Neural cell (in vitro differentiated cells): ENCODE results near the gene PCSK7. TPM values are rescaled to one million over a fixed set of nuclear protein-coding genes. Genes with fewer than 3 reads are reported as not detected.

Experiments
- H2AFZ ChIP-seq: fragments of 200-600, 300-800 bp; sonication (generic), shearing (Covaris generic); 2 replicates; pipeline ENCODE4 v1.6.0; 2014; ENCODE audit warnings: low read depth, mild to moderate bottlenecking, antibody characterized with exemption, low read length, moderate library complexity
- H3F3A ChIP-seq: fragments of 200-600 bp; shearing (Covaris generic); 2 replicates; pipeline ENCODE4 v1.6.1; 2016; ENCODE audit warnings: mild to moderate bottlenecking, moderate library complexity, mixed read lengths, antibody characterized with exemption, low read length; ENCODE audit not compliant: insufficient read depth, poor library complexity, severe bottlenecking
- H3K27ac ChIP-seq: fragments of 200-600, 300-800 bp; sonication (generic), shearing (Covaris generic); 2 replicates; pipeline ENCODE4 v1.5.1; 2014; ENCODE audit warnings: mild to moderate bottlenecking, low read length, moderate library complexity
- H3K27me3 ChIP-seq: fragments of 300-800, 200-600 bp; sonication (generic), shearing (Covaris generic); 2 replicates; pipeline ENCODE4 v1.6.0; 2014; ENCODE audit warnings: mild to moderate bottlenecking, low read depth, low read length, moderate library complexity; ENCODE audit not compliant: insufficient read depth
- H3K36me3 ChIP-seq: fragments of 300-800, 200-600 bp; sonication (generic), shearing (Covaris generic); 2 replicates; pipeline ENCODE4 v1.5.1; 2014; ENCODE audit warnings: mild to moderate bottlenecking, antibody characterized with exemption, low read length, moderate library complexity; ENCODE audit not compliant: insufficient read depth
- H3K4me2 ChIP-seq: fragments of 300-800, 200-600 bp; sonication (generic), shearing (Covaris generic); 2 replicates; pipeline ENCODE4 v1.6.0; 2014; ENCODE audit warnings: mild to moderate bottlenecking, low read length
- H3K4me3 ChIP-seq: fragments of 300-800, 200-600 bp; sonication (generic), shearing (Covaris generic); 2 replicates; pipeline ENCODE4 v1.5.1; 2014; ENCODE audit warnings: mild to moderate bottlenecking, low read length, moderate library complexity
- H3K79me2 ChIP-seq: fragments of 200-600 bp; shearing (Covaris generic); replicated peaks from 2 replicates; pipeline ENCODE4 v1.6.0; 2014; ENCODE audit warnings: mild to moderate bottlenecking, low read length, moderate library complexity; ENCODE audit not compliant: insufficient read depth
- H3K9ac ChIP-seq: fragments of 300-800, 200-600 bp; sonication (generic), shearing (Covaris generic); 2 replicates; pipeline ENCODE4 v1.6.1; 2016; ENCODE audit warnings: mild to moderate bottlenecking, low read length, mixed read lengths
- H3K9me2 ChIP-seq: fragments of 200-600 bp; shearing (Covaris generic); 2 replicates; pipeline ENCODE4 v1.6.1; 2016; ENCODE audit warnings: mild to moderate bottlenecking, low read length, mixed read lengths; ENCODE audit not compliant: insufficient read depth
- H3K9me3 ChIP-seq: fragments of 200-600, 300-800 bp; sonication (generic), shearing (Covaris generic); 2 replicates; pipeline ENCODE4 v1.6.1; 2016; ENCODE audit warnings: mild to moderate bottlenecking, mixed run types, low read length, moderate library complexity, mixed read lengths
- H4K20me1 ChIP-seq: fragments of 200-600 bp; shearing (Covaris generic); 2 replicates; pipeline ENCODE4 v1.6.1; 2016; ENCODE audit warnings: mild to moderate bottlenecking, mixed run types; ENCODE audit not compliant: insufficient read depth
- EP300 ChIP-seq: fragments of 450-650 bp; conservative IDR thresholded peaks from 2 replicates; pipeline ENCODE4 v1.6.1; 2014; ENCODE audit warnings: antibody characterized with exemption, mild to moderate bottlenecking, moderate library complexity; ENCODE audit not compliant: poor library complexity, severe bottlenecking
- EZH2 ChIP-seq: fragments of 200-600, 300-800 bp; shearing (Covaris generic), sonication (generic); IDR thresholded peaks from 2 replicates; pipeline ENCODE4 v1.6.1; 2014; ENCODE audit warnings: antibody characterized with exemption, low read length, borderline replicate concordance, mild to moderate bottlenecking; ENCODE audit not compliant: insufficient read depth, poor library complexity, severe bottlenecking
- MXI1 ChIP-seq: fragments of 450-650 bp; conservative IDR thresholded peaks from 2 replicates; pipeline ENCODE4 v1.6.1; 2014; ENCODE audit warnings: antibody characterized with exemption, mild to moderate bottlenecking; ENCODE audit not compliant: poor library complexity, severe bottlenecking
- POLR2AphosphoS5 ChIP-seq: IDR thresholded peaks from 2 replicates; pipeline ENCODE4 v1.6.1; 2012
- RAD21 ChIP-seq: fragments of 450-650 bp; conservative IDR thresholded peaks from 2 replicates; pipeline ENCODE4 v1.6.1; 2014; ENCODE audit warnings: antibody characterized with exemption, mild to moderate bottlenecking, moderate library complexity
- SMC3 ChIP-seq: fragments of 450-650 bp; conservative IDR thresholded peaks from 2 replicates; pipeline ENCODE4 v1.6.1; 2014; ENCODE audit warnings: antibody characterized with exemption, mild to moderate bottlenecking, moderate library complexity; ENCODE audit not compliant: poor library complexity
- TAF1 ChIP-seq: IDR thresholded peaks from 2 replicates; pipeline ENCODE4 v1.6.1; 2012; ENCODE audit warnings: low read depth
- polyA plus RNA-seq: library from polyadenylated mRNA; depleted of rRNA; stranded (reverse); fragments of >200 nt; gene quantifications from 2 replicates; pipeline ENCODE4 v1.2.3, GENCODE V29; 2014
- TF ChIP-seq, protein P1 (sequence below): IDR thresholded peaks from 2 replicates; pipeline ENCODE4 v1.6.1; 2012; ENCODE audit warnings: borderline replicate concordance
- TF ChIP-seq, protein P2 (sequence below): fragments of 450-650 bp; IDR thresholded peaks from 2 replicates; pipeline ENCODE4 v1.5.1; 2014; ENCODE audit warnings: antibody characterized with exemption, mild to moderate bottlenecking, moderate library complexity; ENCODE audit not compliant: poor library complexity, severe bottlenecking

The PCSK7 gene
- polyA plus RNA-seq, 1 donor from 2014 or later: 44.4 TPM

GRCh38 chr11:117219455-117219854 lies 12.4 kb downstream of the PCSK7 start:
- no peak overlapping the region for H3K4me2 ChIP-seq
- H3K9ac ChIP-seq: no peak overlapping the region

GRCh38 chr11:117219001-117219400 lies 12.9 kb downstream of the PCSK7 start:
- Histone ChIP-seq H3K36me3 (no peaks in the 10 kb centered on the region), H3F3A (no peaks in the 10 kb centered on the region), H3K4me3 (no peak overlapping the region), H3K9me3 (no peaks in the 10 kb centered on the region), H3K9ac (no peak overlapping the region), H3K27ac (no peak overlapping the region), H3K9me2 (no peaks in the 10 kb centered on the region), H4K20me1 (no peaks in the 10 kb centered on the region), H3K27me3 (no peaks in the 10 kb centered on the region), H3K4me2 (no peak overlapping the region), H3K79me2 (no peaks in the 10 kb centered on the region), H2AFZ (no peak overlapping the region)
- TF ChIP-seq RAD21: no peak
- no peak for TF ChIP-seq SMC3
- no peak for TF ChIP-seq MXI1
- TF ChIP-seq TAF1: no peak
- TF ChIP-seq, protein P1, sequence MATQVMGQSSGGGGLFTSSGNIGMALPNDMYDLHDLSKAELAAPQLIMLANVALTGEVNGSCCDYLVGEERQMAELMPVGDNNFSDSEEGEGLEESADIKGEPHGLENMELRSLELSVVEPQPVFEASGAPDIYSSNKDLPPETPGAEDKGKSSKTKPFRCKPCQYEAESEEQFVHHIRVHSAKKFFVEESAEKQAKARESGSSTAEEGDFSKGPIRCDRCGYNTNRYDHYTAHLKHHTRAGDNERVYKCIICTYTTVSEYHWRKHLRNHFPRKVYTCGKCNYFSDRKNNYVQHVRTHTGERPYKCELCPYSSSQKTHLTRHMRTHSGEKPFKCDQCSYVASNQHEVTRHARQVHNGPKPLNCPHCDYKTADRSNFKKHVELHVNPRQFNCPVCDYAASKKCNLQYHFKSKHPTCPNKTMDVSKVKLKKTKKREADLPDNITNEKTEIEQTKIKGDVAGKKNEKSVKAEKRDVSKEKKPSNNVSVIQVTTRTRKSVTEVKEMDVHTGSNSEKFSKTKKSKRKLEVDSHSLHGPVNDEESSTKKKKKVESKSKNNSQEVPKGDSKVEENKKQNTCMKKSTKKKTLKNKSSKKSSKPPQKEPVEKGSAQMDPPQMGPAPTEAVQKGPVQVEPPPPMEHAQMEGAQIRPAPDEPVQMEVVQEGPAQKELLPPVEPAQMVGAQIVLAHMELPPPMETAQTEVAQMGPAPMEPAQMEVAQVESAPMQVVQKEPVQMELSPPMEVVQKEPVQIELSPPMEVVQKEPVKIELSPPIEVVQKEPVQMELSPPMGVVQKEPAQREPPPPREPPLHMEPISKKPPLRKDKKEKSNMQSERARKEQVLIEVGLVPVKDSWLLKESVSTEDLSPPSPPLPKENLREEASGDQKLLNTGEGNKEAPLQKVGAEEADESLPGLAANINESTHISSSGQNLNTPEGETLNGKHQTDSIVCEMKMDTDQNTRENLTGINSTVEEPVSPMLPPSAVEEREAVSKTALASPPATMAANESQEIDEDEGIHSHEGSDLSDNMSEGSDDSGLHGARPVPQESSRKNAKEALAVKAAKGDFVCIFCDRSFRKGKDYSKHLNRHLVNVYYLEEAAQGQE: no peak
- TF ChIP-seq EP300: no peak
- TF ChIP-seq POLR2AphosphoS5: no peak
- TF ChIP-seq EZH2: no peak
- TF ChIP-seq, protein P2, sequence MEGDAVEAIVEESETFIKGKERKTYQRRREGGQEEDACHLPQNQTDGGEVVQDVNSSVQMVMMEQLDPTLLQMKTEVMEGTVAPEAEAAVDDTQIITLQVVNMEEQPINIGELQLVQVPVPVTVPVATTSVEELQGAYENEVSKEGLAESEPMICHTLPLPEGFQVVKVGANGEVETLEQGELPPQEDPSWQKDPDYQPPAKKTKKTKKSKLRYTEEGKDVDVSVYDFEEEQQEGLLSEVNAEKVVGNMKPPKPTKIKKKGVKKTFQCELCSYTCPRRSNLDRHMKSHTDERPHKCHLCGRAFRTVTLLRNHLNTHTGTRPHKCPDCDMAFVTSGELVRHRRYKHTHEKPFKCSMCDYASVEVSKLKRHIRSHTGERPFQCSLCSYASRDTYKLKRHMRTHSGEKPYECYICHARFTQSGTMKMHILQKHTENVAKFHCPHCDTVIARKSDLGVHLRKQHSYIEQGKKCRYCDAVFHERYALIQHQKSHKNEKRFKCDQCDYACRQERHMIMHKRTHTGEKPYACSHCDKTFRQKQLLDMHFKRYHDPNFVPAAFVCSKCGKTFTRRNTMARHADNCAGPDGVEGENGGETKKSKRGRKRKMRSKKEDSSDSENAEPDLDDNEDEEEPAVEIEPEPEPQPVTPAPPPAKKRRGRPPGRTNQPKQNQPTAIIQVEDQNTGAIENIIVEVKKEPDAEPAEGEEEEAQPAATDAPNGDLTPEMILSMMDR: no peak

More at GRCh38 chr11:117219455-117219854, 12.4 kb downstream of the PCSK7 start:
- no peaks in the 10 kb centered on the region for H3K36me3 ChIP-seq
- no peaks in the 10 kb centered on the region for H3K27me3 ChIP-seq
- TF ChIP-seq MXI1: no peak
- TF ChIP-seq, protein P2: no peak
- TF ChIP-seq TAF1: no peak
- no peak for TF ChIP-seq POLR2AphosphoS5
- TF ChIP-seq SMC3: no peak
- TF ChIP-seq, protein P1: no peak
- H3F3A ChIP-seq: no peaks in the 10 kb centered on the region
- no peaks in the 10 kb centered on the region for H3K9me2 ChIP-seq
- no peaks in the 10 kb centered on the region for H4K20me1 ChIP-seq
- H3K9me3 ChIP-seq: no peaks in the 10 kb centered on the region
- no peaks in the 10 kb centered on the region for H3K79me2 ChIP-seq
- H3K4me3 ChIP-seq: no peak overlapping the region
- H2AFZ ChIP-seq: no peak overlapping the region
- no peak overlapping the region for H3K27ac ChIP-seq
